SKM-1 treated with dmso at 0.1 percent for 144 hours (cell line): ENCODE data around the gene ZNF239.
"Not testable (repeated sequence)": the region's sequence is repeated elsewhere in the genome, so short reads cannot be mapped to it uniquely, and the experiment has no call there.

Source experiments
- DNase-seq: peaks from one replicate; lab custom pipeline; 2025; ENCODE audit not compliant: unreplicated experiment; lab: John Stamatoyannopoulos, UW

The ZNF239 gene

GRCh38 chr10:43584051-43584450 lies 9.6 kb upstream of the ZNF239 start:
- DNase-seq = no peak

GRCh38 chr10:43576580-43576979 lies 2.2 kb upstream of the ZNF239 start:
- DNase-seq = no peak

GRCh38 chr10:43576062-43576461 lies 1.6 kb upstream of the ZNF239 start:
- no peak for DNase-seq

GRCh38 chr10:43574906-43575305 lies 490 bp upstream of the ZNF239 start:
- no peak for DNase-seq

- DNase-seq = no peak
These were observed 991 bp downstream of the ZNF239 start for GRCh38 chr10:43573250-43574000.

GRCh38 chr10:43570971-43571370 lies 3.4 kb downstream of the ZNF239 start:
- no peak for DNase-seq

GRCh38 chr10:43569681-43570080 lies 4.7 kb downstream of the ZNF239 start:
- no peak for DNase-seq

- no peak for DNase-seq
These were observed 17.2 kb downstream of the ZNF239 start for GRCh38 chr10:43557214-43557613.

GRCh38 chr10:43543746-43544145 lies 30.7 kb downstream of the ZNF239 start:
- not testable (repeated sequence) for DNase-seq

GRCh38 chr10:43524434-43525247 lies 49.8 kb downstream of the ZNF239 start:
- DNase-seq = no peak
